GM19238 (cell line): ENCODE measurements around the gene ARHGEF9.
"Not testable (repeated sequence)": the region's sequence is repeated elsewhere in the genome, so short reads cannot be mapped to it uniquely, and the experiment has no call there.

Experiments used
- DNase-seq: peaks from one replicate; pipeline ENCODE4 v3.0.0; 2011; ENCODE audit warnings: low spot score; ENCODE audit not compliant: insufficient read length

The ARHGEF9 gene

GRCh38 chrX:63784902-63785707, at the start of gene ARHGEF9:
ARHGEF9 (minus strand) TSS chrX:63785214; CDS start chrX:63785145, 69 bp downstream.
- no peak for DNase-seq

- not testable (repeated sequence) for DNase-seq
Measured at GRCh38 chrX:63825446-63825845, 40.4 kb upstream of the ARHGEF9 start.

- DNase-seq = no peak
Measured at GRCh38 chrX:63818156-63818555, 33.1 kb upstream of the ARHGEF9 start.

- no peak for DNase-seq
Measured at GRCh38 chrX:63817696-63818095, 32.7 kb upstream of the ARHGEF9 start.

DNA sequence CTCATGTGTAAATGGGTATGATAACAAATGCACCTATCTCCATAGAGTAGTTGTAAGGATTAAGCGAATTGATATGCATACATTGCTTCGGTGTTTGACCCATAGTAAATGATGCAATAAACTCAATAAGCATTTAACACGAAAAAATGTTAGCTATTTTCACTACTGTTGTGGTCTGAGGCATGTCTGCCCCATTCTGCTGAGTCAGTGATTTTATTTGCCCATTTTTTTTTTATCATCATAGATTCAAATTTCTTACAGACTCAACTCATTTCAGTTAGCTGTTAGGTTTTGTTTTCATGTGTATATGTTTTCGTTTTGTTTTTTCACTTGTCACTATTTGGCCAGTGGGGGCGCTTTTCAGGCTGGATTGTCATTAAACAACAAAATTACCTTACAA, 27.8 kb upstream of the ARHGEF9 start:
- no peak for DNase-seq

GRCh38 chrX:63810746-63811145, 25.7 kb upstream of the ARHGEF9 start:
- DNase-seq = no peak

DNA sequence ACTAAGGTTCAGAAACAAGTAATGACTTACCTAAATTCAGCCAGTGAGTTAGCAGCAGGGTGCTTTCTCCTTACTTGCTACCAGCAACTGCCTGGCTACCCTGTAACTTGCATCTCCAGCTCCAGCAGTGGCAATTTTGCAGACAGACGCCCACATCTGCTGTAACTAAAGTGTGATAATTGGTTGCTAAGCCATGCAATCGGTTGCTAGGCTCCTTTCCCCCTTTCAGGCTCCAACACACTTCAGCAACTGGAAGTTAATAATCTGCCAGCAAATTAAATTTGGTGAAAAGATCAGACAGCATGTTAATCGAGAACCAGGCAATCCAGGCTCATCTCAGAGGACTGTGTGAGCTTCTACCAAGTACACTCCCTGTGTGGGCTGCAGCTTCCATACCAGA, 24.2 kb upstream of the ARHGEF9 start:
- no peak for DNase-seq

- DNase-seq = not testable (repeated sequence)
Measured at GRCh38 chrX:63795406-63795805, 10.4 kb upstream of the ARHGEF9 start.

GRCh38 chrX:63785708-63786040, 660 bp upstream of the ARHGEF9 start:
- no peak for DNase-seq

DNA sequence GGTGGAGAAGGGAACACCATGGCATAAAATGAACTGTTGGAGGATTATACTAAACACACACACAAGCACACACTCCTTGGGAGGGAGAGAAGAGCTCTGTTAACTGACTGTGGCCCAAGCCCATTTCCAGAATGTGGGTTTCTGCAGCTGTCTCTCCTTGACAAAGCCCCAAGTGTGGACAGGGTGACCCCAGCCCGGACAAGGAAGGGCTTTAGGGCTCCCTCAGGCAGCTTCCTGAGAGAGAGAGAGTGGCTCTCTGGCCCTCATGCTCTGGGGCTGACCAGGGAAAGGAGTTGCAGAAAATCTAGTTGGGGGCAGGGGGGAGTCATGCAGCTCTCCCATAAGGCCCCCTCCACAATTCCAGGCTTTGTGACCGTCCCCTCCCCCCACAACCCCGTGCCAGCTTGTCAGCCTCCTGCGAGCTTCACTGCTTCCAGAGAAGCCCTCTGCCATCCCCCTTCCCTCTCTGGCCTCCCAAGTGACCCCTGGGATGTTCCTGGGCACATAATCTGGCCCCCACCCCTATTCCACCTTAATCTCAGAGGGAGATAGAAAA, 590 bp downstream of the ARHGEF9 start:
- DNase-seq = no peak

GRCh38 chrX:63782515-63782914, 2.5 kb downstream of the ARHGEF9 start:
- no peak for DNase-seq

GRCh38 chrX:63768760-63769159, 16.3 kb downstream of the ARHGEF9 start:
- no peak for DNase-seq

DNA sequence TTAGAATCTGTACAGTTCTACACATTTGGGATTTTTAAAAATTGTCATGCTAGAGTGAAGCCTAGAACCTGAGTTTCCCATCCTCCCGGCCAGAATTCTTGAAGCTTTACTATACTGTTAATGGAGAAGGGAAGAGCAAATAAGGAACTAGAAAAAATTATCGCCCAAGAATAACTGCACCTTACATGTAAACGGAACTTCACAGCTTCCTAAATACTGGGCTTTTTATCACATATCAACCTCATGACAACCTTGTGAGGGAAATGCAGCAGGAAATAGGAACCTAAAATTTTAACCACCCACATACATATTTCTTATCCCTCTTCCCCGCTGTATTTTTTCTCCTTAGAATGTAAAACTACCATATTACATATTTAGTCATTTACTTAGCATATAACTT, 19.3 kb downstream of the ARHGEF9 start:
- DNase-seq = no peak

DNA sequence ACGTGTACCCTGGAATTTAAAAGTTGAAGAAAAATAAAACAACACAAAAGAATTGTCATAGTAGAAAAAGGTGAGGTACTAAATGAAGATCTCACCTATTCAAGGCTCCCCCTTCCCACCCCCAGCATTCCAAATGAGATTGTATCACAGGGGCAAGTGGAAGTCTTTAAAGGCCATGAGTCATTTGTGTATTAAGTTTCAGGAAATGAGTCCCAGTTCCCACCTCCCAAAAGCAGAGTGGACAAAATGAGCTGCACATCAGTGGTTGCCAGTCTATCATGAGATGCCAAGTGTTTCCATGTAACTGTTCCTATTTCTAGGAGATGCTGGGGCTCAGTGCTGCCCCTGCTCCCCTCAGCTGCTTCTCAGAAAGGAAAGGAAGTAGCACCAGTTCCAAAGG, 20.1 kb downstream of the ARHGEF9 start:
- no peak for DNase-seq

DNA sequence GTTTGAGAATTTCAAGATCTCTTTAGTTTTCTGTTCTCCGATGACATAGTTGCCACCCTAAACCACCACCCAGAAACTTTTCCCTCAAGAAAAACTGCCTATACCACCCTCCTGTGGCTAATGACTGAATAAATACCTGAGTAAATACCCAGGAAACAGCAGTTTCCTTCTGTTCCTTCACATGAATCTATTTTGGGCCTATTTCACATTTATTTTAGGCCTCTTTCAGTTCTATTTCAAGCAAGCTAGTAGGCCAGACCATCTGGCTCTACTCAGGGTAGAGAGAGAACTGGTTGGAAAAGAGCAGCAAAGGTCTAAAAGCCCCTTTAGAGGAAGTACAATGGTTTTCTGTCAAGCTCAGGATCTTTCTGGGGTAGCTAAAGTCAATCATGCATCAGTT, 23.4 kb downstream of the ARHGEF9 start:
- DNase-seq = no peak

- no peak for DNase-seq
Measured at GRCh38 chrX:63758011-63758410, 27.0 kb downstream of the ARHGEF9 start.

- DNase-seq = no peak
Measured at GRCh38 chrX:63755892-63756291, 29.1 kb downstream of the ARHGEF9 start.

DNA sequence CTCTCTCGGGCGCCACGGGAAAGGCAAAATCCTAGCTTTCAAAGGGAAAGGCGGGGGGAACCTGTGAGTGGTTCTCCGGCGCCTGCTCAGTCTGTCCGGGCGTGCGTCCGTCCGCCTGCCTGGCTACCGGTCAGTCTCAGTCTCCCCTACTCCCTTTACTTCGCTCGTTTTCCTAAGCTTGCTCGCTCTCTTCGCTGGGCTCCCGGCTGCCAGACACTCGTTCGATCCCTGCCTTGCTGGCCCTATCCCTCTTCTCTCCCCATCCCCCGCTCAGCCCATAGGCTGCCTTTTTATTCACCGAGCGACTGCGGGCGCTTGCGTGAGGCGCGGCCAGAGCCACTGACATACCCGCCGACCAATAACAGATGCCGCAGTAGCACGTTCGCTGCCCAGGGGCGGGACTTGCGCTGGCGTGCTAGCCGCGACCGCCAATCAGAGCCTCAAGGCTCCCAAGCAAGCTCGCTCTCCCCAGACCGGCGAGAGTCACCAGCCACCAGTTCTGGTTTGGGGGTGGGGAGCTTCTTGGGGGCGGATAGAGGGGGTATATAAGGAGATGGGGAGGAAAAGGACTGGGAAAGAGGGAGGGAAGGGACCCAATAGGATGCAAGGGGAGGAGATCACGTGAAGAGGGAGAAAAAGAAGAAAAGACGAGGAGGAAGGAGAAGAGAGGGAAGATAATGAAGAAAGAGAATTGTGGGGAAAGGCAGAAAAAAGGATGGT, 30.0 kb downstream of the ARHGEF9 start:
- peak; percentile 52 for DNase-seq

DNA sequence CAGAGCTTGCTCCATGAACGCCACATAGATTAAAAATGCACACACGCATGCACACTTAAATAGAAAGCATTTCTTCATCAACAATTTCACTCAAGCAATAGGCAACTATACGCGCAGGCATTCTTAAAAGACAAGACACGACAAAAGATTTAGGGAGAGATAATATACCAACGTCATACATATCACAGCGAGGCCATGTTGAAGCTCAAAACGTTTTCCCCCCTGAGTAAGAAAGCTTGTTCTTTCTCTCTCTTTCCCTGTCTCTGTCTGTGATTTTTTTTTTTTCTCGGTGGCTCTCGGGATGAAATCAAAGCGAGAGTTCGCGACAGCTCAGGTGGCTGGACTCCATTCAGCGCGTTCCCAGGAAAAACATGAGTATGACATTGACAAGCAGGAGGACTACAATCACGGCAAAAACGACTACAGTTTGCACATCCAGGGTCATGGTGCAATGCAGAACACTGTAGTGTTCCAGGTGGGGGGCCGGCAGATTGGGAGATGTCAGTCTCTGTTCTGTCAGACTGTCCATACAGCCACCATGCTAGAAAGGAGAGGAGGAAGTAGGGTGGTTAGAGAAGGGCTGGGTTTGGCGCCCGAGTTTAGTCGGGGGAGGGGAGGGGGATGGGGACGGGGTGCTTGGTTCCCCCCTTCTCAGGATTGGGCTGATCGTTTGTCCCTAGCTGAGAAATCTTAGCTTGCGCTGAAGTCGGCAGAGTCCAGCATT, 30.7 kb downstream of the ARHGEF9 start:
- no peak for DNase-seq

DNA sequence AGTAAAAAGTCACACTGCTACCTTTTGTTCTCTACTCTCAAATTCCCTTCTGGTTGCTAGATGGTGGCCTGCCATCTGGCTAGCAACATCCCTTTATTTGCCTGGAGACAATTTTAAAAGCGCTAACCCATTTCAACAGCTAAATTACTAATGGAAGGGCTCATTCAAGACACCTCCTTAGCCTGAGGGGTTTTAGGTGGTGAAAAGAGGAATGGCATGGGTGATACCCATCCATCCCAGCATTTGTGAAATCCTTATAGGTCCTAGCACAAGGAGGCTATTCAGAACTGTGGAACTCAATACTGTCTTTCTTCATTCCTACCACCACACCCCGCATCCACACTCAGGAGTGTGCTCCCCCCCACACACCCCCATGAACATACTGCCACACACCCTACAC, 33.5 kb downstream of the ARHGEF9 start:
- DNase-seq = no peak

DNA sequence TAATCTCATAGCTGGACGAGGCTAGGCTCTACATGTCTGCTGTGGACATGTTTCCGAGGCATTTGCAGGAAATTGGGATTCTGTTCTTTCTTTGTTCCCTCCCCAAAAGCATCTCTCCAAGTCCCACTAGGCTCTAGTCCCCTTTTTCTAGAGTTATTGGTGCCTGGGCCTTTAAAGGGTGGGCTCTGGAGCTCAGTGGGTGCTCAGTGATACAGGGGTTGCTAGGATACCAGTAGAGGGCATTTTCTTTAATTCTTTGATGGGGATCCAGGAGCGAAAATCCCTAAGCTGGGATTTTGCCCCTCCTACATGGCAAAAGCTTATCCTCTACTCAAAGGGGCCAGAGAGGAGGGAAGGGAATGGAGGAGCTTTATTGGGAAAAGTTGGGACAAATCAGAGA, 34.2 kb downstream of the ARHGEF9 start:
- no peak for DNase-seq

- no peak for DNase-seq
Measured at GRCh38 chrX:63747331-63747730, 37.7 kb downstream of the ARHGEF9 start.
